Measurements from ENCODE around the gene DAB1.

The DAB1 gene

DNA sequence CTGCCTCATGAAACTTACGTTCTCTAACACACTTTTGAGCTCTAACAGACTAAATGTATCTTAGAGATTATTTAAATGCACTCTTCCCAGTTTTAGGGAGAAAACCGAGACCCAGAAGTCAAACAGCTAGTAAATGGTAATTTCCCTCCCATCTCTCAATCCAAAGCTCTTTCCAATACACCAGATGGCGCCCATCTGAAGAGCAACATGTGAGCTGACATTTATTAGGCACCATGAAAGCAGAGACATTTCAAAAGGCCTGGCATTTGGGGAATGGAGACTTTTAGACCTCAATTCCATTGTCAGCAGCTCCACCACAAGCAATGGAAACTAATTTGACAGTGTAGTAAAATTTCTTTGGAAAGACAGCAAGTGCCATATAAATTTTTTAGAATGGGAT, 191.4 kb downstream of the DAB1 start:
- Histone ChIP-seq H3K4me2 (ENCODE audit: low read depth, low read length, poor library complexity, severe bottlenecking) (no peak overlapping the region), H3K4me3 (ENCODE audit: insufficient read depth, low read length, poor library complexity, severe bottlenecking) (no peak overlapping the region)

DNA sequence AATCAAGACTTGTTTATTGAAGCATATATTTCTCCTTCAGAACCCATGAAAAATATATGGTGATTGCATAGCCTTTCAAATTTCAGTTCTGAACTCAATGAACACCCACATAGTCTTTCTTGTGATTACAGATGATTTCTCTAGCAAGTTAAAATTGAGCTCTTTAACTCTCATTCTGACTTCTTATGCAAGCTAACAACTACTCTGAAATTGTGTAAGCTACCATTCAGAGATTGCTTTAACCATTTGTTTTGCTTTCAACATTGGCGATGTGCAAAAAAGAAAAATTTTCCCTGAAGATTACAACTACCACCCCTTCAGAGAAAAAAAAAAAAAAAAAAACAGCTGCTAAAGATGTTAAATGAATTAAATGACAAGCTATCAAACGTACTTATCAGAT, 193.9 kb downstream of the DAB1 start:
- H3K9me3 ChIP-seq (ENCODE audit: insufficient read depth, low read length): no peaks in the 10 kb centered on the region
- no peaks in the 10 kb centered on the region for H3K27me3 ChIP-seq (ENCODE audit: low read length)
- H3K27ac ChIP-seq (ENCODE audit: low read depth, low read length): no peak overlapping the region
- H4K20me1 ChIP-seq (ENCODE audit: low read depth, low read length): no peaks in the 10 kb centered on the region
- H3K9me2 ChIP-seq (replicated peaks; ENCODE audit: insufficient read depth, low read length): no peaks in the 10 kb centered on the region
- H2AFZ ChIP-seq (ENCODE audit: low read depth, low read length, severe bottlenecking): no peak overlapping the region
- H3K9ac ChIP-seq (ENCODE audit: low read length): no peak overlapping the region
- H3K4me3 ChIP-seq (ENCODE audit: insufficient read depth, low read length, poor library complexity, severe bottlenecking): no peak overlapping the region
- H3K36me3 ChIP-seq (ENCODE audit: low read length): no peaks in the 10 kb centered on the region
- no peak overlapping the region for H3K4me2 ChIP-seq (ENCODE audit: low read depth, low read length, poor library complexity, severe bottlenecking)
- no peak for TF ChIP-seq EZH2phosphoT487 (conservative IDR thresholded peaks at IDR 0.05; ENCODE audit: low read length)
- TF ChIP-seq, protein P1, sequence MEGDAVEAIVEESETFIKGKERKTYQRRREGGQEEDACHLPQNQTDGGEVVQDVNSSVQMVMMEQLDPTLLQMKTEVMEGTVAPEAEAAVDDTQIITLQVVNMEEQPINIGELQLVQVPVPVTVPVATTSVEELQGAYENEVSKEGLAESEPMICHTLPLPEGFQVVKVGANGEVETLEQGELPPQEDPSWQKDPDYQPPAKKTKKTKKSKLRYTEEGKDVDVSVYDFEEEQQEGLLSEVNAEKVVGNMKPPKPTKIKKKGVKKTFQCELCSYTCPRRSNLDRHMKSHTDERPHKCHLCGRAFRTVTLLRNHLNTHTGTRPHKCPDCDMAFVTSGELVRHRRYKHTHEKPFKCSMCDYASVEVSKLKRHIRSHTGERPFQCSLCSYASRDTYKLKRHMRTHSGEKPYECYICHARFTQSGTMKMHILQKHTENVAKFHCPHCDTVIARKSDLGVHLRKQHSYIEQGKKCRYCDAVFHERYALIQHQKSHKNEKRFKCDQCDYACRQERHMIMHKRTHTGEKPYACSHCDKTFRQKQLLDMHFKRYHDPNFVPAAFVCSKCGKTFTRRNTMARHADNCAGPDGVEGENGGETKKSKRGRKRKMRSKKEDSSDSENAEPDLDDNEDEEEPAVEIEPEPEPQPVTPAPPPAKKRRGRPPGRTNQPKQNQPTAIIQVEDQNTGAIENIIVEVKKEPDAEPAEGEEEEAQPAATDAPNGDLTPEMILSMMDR (IDR thresholded peaks at IDR 0.05; ENCODE audit: insufficient read depth, low read length, poor library complexity, severe bottlenecking): no peak
- no peaks in the 10 kb centered on the region for H3K79me2 ChIP-seq (ENCODE audit: insufficient read depth, low read length)
- H3F3A ChIP-seq (ENCODE audit: insufficient read depth): no peaks in the 10 kb centered on the region

More for the DNA sequence above, 191.4 kb downstream of the DAB1 start:
- H3K9me3 ChIP-seq (ENCODE audit: insufficient read depth, low read length): no peaks in the 10 kb centered on the region
- no peaks in the 10 kb centered on the region for H3K79me2 ChIP-seq (ENCODE audit: insufficient read depth, low read length)
- H3K27ac ChIP-seq (ENCODE audit: low read depth, low read length): no peak overlapping the region
- no peaks in the 10 kb centered on the region for H3K36me3 ChIP-seq (ENCODE audit: low read length)
- H3K9me2 ChIP-seq (replicated peaks; ENCODE audit: insufficient read depth, low read length): no peaks in the 10 kb centered on the region
- no peak overlapping the region for H2AFZ ChIP-seq (ENCODE audit: low read depth, low read length, severe bottlenecking)
- TF ChIP-seq EZH2phosphoT487 (conservative IDR thresholded peaks at IDR 0.05; ENCODE audit: low read length): no peak
- TF ChIP-seq, protein P1 (IDR thresholded peaks at IDR 0.05; ENCODE audit: insufficient read depth, low read length, poor library complexity, severe bottlenecking): no peak
- H4K20me1 ChIP-seq (ENCODE audit: low read depth, low read length): no peaks in the 10 kb centered on the region
- H3K9ac ChIP-seq (ENCODE audit: low read length): no peak overlapping the region
- H3F3A ChIP-seq (ENCODE audit: insufficient read depth): no peaks in the 10 kb centered on the region
- no peaks in the 10 kb centered on the region for H3K27me3 ChIP-seq (ENCODE audit: low read length)

DNA sequence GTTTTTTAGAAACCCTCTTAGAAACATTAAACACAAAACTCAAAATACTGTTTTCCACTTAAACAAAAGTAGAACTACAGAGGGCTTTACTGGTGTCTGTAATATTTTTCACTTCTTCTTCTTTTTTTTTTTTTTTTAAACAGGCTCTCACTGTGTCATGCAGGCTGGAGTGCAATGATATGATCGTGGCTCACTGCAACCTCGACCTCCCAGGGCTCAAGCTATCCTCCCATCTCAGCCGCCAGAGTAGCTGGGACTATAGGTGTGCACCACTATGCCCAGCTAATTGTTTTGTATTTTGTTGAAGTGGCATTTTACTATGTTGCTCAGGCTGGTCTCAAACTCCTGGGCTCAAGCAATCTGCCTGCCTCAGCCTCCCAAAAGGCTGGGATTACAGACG, 194.8 kb downstream of the DAB1 start:
- H3K27me3 ChIP-seq (ENCODE audit: low read length): no peaks in the 10 kb centered on the region
- TF ChIP-seq, protein P1 (IDR thresholded peaks at IDR 0.05; ENCODE audit: insufficient read depth, low read length, poor library complexity, severe bottlenecking): no peak
- TF ChIP-seq EZH2phosphoT487 (conservative IDR thresholded peaks at IDR 0.05; ENCODE audit: low read length): no peak
- H3K9me2 ChIP-seq (replicated peaks; ENCODE audit: insufficient read depth, low read length): no peaks in the 10 kb centered on the region
- H3K9me3 ChIP-seq (ENCODE audit: insufficient read depth, low read length): no peaks in the 10 kb centered on the region
- H3F3A ChIP-seq (ENCODE audit: insufficient read depth): no peaks in the 10 kb centered on the region
- no peak overlapping the region for H2AFZ ChIP-seq (ENCODE audit: low read depth, low read length, severe bottlenecking)
- no peaks in the 10 kb centered on the region for H3K79me2 ChIP-seq (ENCODE audit: insufficient read depth, low read length)
- H4K20me1 ChIP-seq (ENCODE audit: low read depth, low read length): no peaks in the 10 kb centered on the region
- no peaks in the 10 kb centered on the region for H3K36me3 ChIP-seq (ENCODE audit: low read length)
- no peak overlapping the region for H3K4me3 ChIP-seq (ENCODE audit: insufficient read depth, low read length, poor library complexity, severe bottlenecking)
- no peak overlapping the region for H3K9ac ChIP-seq (ENCODE audit: low read length)
- no peak overlapping the region for H3K27ac ChIP-seq (ENCODE audit: low read depth, low read length)
- H3K4me2 ChIP-seq (ENCODE audit: low read depth, low read length, poor library complexity, severe bottlenecking): no peak overlapping the region
